Panc1 (cell line): ENCODE results near the gene KBTBD4. TPM values are rescaled to one million over a fixed set of nuclear protein-coding genes. Genes with fewer than 3 reads are reported as not detected.
A peak's percentile ranks its signal among the peaks of the same experiment; 100 is the strongest.

ENCODE experiments used
- ATAC-seq: fragments of 200-7000 bp; cut with Tn5 transposase; 2 replicates; pipeline ENCODE4 v1.9.1; 2020; ENCODE audit warnings: mild to moderate bottlenecking, moderate library complexity
- BruUV-seq: library from RNA; stranded (reverse); fragments of 400-500 nt; replicated peaks from 2 replicates; lab custom pipeline; 2021; lab: Mats Ljungman, UMichigan
- CTCF ChIA-PET: fragments of 300-600 bp; sonication (Branson Sonifier 250); formaldehyde crosslinking; loops from one replicate; lab custom pipeline; 2022; ENCODE audit warnings: antibody characterized with exemption; lab: Charles Lee
- POLR2A ChIA-PET: fragments of 300-600 bp; sonication (Branson Sonifier 250); formaldehyde crosslinking; loops from one replicate; lab custom pipeline; 2022; ENCODE audit warnings: antibody characterized with exemption; lab: Charles Lee
- DNase-seq: peaks from one replicate; pipeline ENCODE4 v3.0.0-alpha.2; 2010; ENCODE audit warnings: low read depth, low spot score
- H3K27ac ChIP-seq: 2 replicates; pipeline ENCODE4 v1.5.1; 2011; ENCODE audit warnings: mild to moderate bottlenecking, low read length, inconsistent platforms
- H3K27me3 ChIP-seq: fragments of 200-500 bp; sonication (Bioruptor generic); 2 replicates; pipeline ENCODE4 v1.6.0; 2014; ENCODE audit warnings: low read length, inconsistent platforms; ENCODE audit not compliant: control insufficient read depth, insufficient read depth
- H3K36me3 ChIP-seq: fragments of 200-500 bp; sonication (Bioruptor generic); 2 replicates; pipeline ENCODE4 v1.5.1; 2014; ENCODE audit warnings: inconsistent platforms, mild to moderate bottlenecking, low read length, moderate library complexity; ENCODE audit not compliant: control insufficient read depth, insufficient read depth
- H3K4me1 ChIP-seq: 2 replicates; pipeline ENCODE4 v1.5.1; 2011; ENCODE audit warnings: inconsistent platforms, mild to moderate bottlenecking, low read length, moderate library complexity; ENCODE audit not compliant: control insufficient read depth, insufficient read depth
- H3K4me3 ChIP-seq, 2 experiments: 2 replicates each; pipeline ENCODE4 v1.5.1; 2011 to 2012; ENCODE audit warnings: low read depth in 2 of 2, low read length in 2 of 2, mild to moderate bottlenecking in 2 of 2, inconsistent platforms in 1 of 2, moderate library complexity in 1 of 2
- H3K9me3 ChIP-seq: fragments of 200-500 bp; sonication (Bioruptor generic); 2 replicates; pipeline ENCODE4 v1.5.1; 2014; ENCODE audit warnings: low read depth, mild to moderate bottlenecking, inconsistent platforms, low read length, moderate library complexity; ENCODE audit not compliant: control insufficient read depth, insufficient read depth
- CTCF ChIP-seq: fragments of 450-650 bp; IDR thresholded peaks from 2 replicates; pipeline ENCODE4 v1.5.1; 2017; ENCODE audit warnings: mild to moderate bottlenecking
- POLR2AphosphoS5 ChIP-seq: IDR thresholded peaks from 2 replicates; pipeline ENCODE4 v1.6.1; 2012; ENCODE audit warnings: mild to moderate bottlenecking, low read depth, low read length, moderate library complexity
- SIN3A ChIP-seq: IDR thresholded peaks from 2 replicates; pipeline ENCODE4 v1.6.1; 2012; ENCODE audit warnings: low read depth, mild to moderate bottlenecking, low read length, moderate library complexity, borderline replicate concordance; ENCODE audit not compliant: insufficient read depth
- TCF7L2 ChIP-seq: IDR thresholded peaks from 2 replicates; pipeline ENCODE4 v1.6.1; 2011; ENCODE audit warnings: mild to moderate bottlenecking, low read depth, low read length, inconsistent platforms
- in situ Hi-C: cut with HindIII; loops from 2 replicates; pipeline ENCODE4 v1.10.0; 2016; ENCODE audit warnings: low sequenced_read_pairs, low pct_unique_long_range_greater_than_20kb
- intact Hi-C: fragments of 100-400 bp; cut with micrococcal nuclease; formaldehyde crosslinking; loops from one replicate; pipeline ENCODE4 v1.10.0; 2022; ENCODE audit not compliant: unreplicated experiment
- total RNA-seq: library from RNA; stranded (reverse); gene quantifications from one replicate; pipeline ENCODE4 v1.2.1, GENCODE V29; 2021; ENCODE audit not compliant: unreplicated experiment
- TF ChIP-seq, protein P1 (sequence below), 2 experiments: IDR thresholded peaks; 2 replicates each; pipeline ENCODE4 v1.6.1; 2011 to 2012; ENCODE audit warnings: low read depth in 2 of 2, control low read depth in 1 of 2, low read length in 1 of 2, mild to moderate bottlenecking in 1 of 2, moderate library complexity in 1 of 2; ENCODE audit not compliant: insufficient read depth in 1 of 2

KBTBD4 gene
- total RNA-seq, 1 experiment from 2014 or later = 23.2 TPM

- H3K4me1 ChIP-seq = no peaks in the 10 kb centered on the region
- CTCF ChIA-PET = no interaction called here
- no peaks in the 10 kb centered on the region for H3K27me3 ChIP-seq
- H3K27ac ChIP-seq = no peak overlapping the region
- DNase-seq (no peak), ATAC-seq (no peak)
- BruUV-seq = no TSS peak
- peaks cover 16% of the 10 kb centered on the region for H3K36me3 ChIP-seq
- no peak overlapping the region for H3K4me3 ChIP-seq
- in situ Hi-C loops (no loop called here), intact Hi-C loops (no loop called here)
- POLR2A ChIA-PET = interaction anchor here (0.7 kb wide), 1 partner anchor 12 kb away, joined by 3 read pairs; no protein-coding TSS in a partner anchor
- TF ChIP-seq, protein P1, sequence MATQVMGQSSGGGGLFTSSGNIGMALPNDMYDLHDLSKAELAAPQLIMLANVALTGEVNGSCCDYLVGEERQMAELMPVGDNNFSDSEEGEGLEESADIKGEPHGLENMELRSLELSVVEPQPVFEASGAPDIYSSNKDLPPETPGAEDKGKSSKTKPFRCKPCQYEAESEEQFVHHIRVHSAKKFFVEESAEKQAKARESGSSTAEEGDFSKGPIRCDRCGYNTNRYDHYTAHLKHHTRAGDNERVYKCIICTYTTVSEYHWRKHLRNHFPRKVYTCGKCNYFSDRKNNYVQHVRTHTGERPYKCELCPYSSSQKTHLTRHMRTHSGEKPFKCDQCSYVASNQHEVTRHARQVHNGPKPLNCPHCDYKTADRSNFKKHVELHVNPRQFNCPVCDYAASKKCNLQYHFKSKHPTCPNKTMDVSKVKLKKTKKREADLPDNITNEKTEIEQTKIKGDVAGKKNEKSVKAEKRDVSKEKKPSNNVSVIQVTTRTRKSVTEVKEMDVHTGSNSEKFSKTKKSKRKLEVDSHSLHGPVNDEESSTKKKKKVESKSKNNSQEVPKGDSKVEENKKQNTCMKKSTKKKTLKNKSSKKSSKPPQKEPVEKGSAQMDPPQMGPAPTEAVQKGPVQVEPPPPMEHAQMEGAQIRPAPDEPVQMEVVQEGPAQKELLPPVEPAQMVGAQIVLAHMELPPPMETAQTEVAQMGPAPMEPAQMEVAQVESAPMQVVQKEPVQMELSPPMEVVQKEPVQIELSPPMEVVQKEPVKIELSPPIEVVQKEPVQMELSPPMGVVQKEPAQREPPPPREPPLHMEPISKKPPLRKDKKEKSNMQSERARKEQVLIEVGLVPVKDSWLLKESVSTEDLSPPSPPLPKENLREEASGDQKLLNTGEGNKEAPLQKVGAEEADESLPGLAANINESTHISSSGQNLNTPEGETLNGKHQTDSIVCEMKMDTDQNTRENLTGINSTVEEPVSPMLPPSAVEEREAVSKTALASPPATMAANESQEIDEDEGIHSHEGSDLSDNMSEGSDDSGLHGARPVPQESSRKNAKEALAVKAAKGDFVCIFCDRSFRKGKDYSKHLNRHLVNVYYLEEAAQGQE (IDR thresholded peaks at IDR 0.05; ENCODE audit: insufficient read depth in 1 of 2, low read depth in 2 of 2, low read length in 1 of 2) = no peak
- no peak for TF ChIP-seq SIN3A
- no peak for TF ChIP-seq CTCF
- TF ChIP-seq POLR2AphosphoS5 = no peak
- no peak for TF ChIP-seq TCF7L2
- H3K9me3 ChIP-seq = no peaks in the 10 kb centered on the region
Measured at GRCh38 chr11:47615249-47615648, 36.5 kb upstream of the KBTBD4 start.

- Histone ChIP-seq H3K36me3 (no peaks in the 10 kb centered on the region), H3K27ac (no peak overlapping the region), H3K27me3 (no peaks in the 10 kb centered on the region), H3K4me3 (no peak overlapping the region), H3K4me1 (no peaks in the 10 kb centered on the region), H3K9me3 (no peaks in the 10 kb centered on the region)
- ChIA-PET CTCF (no interaction called here), POLR2A (no interaction called here)
- DNase-seq (no peak), ATAC-seq (peak; percentile 45; the same call in 1 of the 2 replicates)
- intact Hi-C loops (no loop called here), in situ Hi-C loops (no loop called here)
- TF ChIP-seq, protein P1 (IDR thresholded peaks at IDR 0.05; ENCODE audit: insufficient read depth in 1 of 2, low read depth in 2 of 2, low read length in 1 of 2) = no peak
- TF ChIP-seq POLR2AphosphoS5 = no peak
- TF ChIP-seq SIN3A = no peak
- no peak for TF ChIP-seq TCF7L2
- TF ChIP-seq CTCF = no peak
- BruUV-seq = no TSS peak
Measured at GRCh38 chr11:47611348-47611794, 32.6 kb upstream of the KBTBD4 start.
